CD1c-positive myeloid dendritic cell (primary cell): ENCODE results near the gene IFNG.

Source experiments
- DNase-seq: peaks from one replicate; pipeline ENCODE4 v3.0.0-alpha.2; 2016; ENCODE audit errors: extremely low spot score

IFNG gene

GRCh38 chr12:68115281-68115680 is 44.3 kb downstream of the IFNG start:
- peak; percentile 5 for DNase-seq

- DNase-seq = no peak
Observed at GRCh38 chr12:68114606-68115005, 44.9 kb downstream of the IFNG start.

GRCh38 chr12:68113644-68114043 is 45.9 kb downstream of the IFNG start:
- DNase-seq = peak; percentile 19

GRCh38 chr12:68111995-68112394 is 47.5 kb downstream of the IFNG start:
- no peak for DNase-seq

- DNase-seq = no peak
Observed at GRCh38 chr12:68109444-68110217, 49.9 kb downstream of the IFNG start.

GRCh38 chr12:68109001-68109400 is 50.5 kb downstream of the IFNG start:
- no peak for DNase-seq

- DNase-seq = no peak
Observed at GRCh38 chr12:68106660-68107059, 52.9 kb downstream of the IFNG start.

GRCh38 chr12:68106160-68106559 is 53.4 kb downstream of the IFNG start:
- peak; percentile 5 for DNase-seq
